Progenitor cell of endocrine pancreas (in vitro differentiated cells): ENCODE results near the gene IFNAR2. TPM values are rescaled to one million over a fixed set of nuclear protein-coding genes. Genes with fewer than 3 reads are reported as not detected.
"Not testable (repeated sequence)": the region's sequence is repeated elsewhere in the genome, so short reads cannot be mapped to it uniquely, and the experiment has no call there.

ENCODE experiments used
- DNase-seq: peaks from one replicate; pipeline ENCODE4 v3.0.0; 2021; ENCODE audit warnings: low spot score; ENCODE audit not compliant: unreplicated experiment
- H3K27ac Mint-ChIP-seq: 2 replicates; pipeline ENCODE4 v1.8.0; 2021; ENCODE audit warnings: mild to moderate bottlenecking, moderate library complexity, mixed read lengths
- H3K27me3 Mint-ChIP-seq: 2 replicates; pipeline ENCODE4 v1.8.0; 2021; ENCODE audit warnings: mixed read lengths
- H3K36me3 Mint-ChIP-seq: 2 replicates; pipeline ENCODE4 v1.8.0; 2022; ENCODE audit warnings: mixed read lengths; ENCODE audit not compliant: insufficient read depth
- H3K4me1 Mint-ChIP-seq: 2 replicates; pipeline ENCODE4 v1.8.0; 2021; ENCODE audit warnings: low read depth, mixed read lengths
- H3K4me3 Mint-ChIP-seq: 2 replicates; pipeline ENCODE4 v1.8.0; 2021; ENCODE audit warnings: low read depth, mild to moderate bottlenecking, moderate library complexity, mixed read lengths
- H3K9me3 Mint-ChIP-seq: 2 replicates; pipeline ENCODE4 v1.8.0; 2021; ENCODE audit warnings: low read depth, mixed read lengths
- CTCF ChIP-seq: fragments of 200-600 bp; sonication (generic); IDR thresholded peaks from one replicate; pipeline ENCODE4 v1.5.0; 2021; ENCODE audit warnings: antibody characterized with exemption, mild to moderate bottlenecking; ENCODE audit not compliant: unreplicated experiment
- total RNA-seq: library from RNA; stranded (reverse); gene quantifications from 2 replicates; pipeline ENCODE4 v1.2.1, GENCODE V29; 2021

Gene IFNAR2
- total RNA-seq, 1 donor from 2014 or later, result 17.4 TPM

- Mint-ChIP-seq H3K4me1 (peaks cover 7% of the 10 kb centered on the region), H3K9me3 (peaks cover 7% of the 10 kb centered on the region), H3K27ac (no peak overlapping the region), H3K27me3 (no peaks in the 10 kb centered on the region), H3K36me3 (peaks cover 29% of the 10 kb centered on the region), H3K4me3 (no peak overlapping the region)
- no peak for TF ChIP-seq CTCF
- no peak for DNase-seq
Measured at GRCh38 chr21:33238565-33239255, 9.0 kb downstream of the IFNAR2 start.

- not testable (repeated sequence) for H3K27ac Mint-ChIP-seq, H3K4me3 Mint-ChIP-seq, H3K27me3 Mint-ChIP-seq, H3K4me1 Mint-ChIP-seq, DNase-seq, H3K9me3 Mint-ChIP-seq
- H3K36me3 Mint-ChIP-seq, result peaks cover 29% of the 10 kb centered on the region
Measured at GRCh38 chr21:33239559-33240127, 9.9 kb downstream of the IFNAR2 start.

- peaks cover 34% of the 10 kb centered on the region for H3K36me3 Mint-ChIP-seq
- no peaks in the 10 kb centered on the region for H3K4me1 Mint-ChIP-seq
- no peak for DNase-seq
- no peak overlapping the region for H3K27ac Mint-ChIP-seq
- no peak overlapping the region for H3K4me3 Mint-ChIP-seq
- no peaks in the 10 kb centered on the region for H3K27me3 Mint-ChIP-seq
- H3K9me3 Mint-ChIP-seq, result peaks cover 7% of the 10 kb centered on the region
- TF ChIP-seq CTCF, result no peak
Measured at GRCh38 chr21:33240404-33240803, 10.7 kb downstream of the IFNAR2 start.

GRCh38 chr21:33241846-33242245 lies 12.1 kb downstream of the IFNAR2 start:
- no peak overlapping the region for H3K4me3 Mint-ChIP-seq
- H3K27me3 Mint-ChIP-seq, result no peaks in the 10 kb centered on the region
- no peak overlapping the region for H3K27ac Mint-ChIP-seq
- no peaks in the 10 kb centered on the region for H3K4me1 Mint-ChIP-seq
- no peak for DNase-seq
- TF ChIP-seq CTCF, result no peak
- peaks cover 36% of the 10 kb centered on the region for H3K36me3 Mint-ChIP-seq
- peaks cover 7% of the 10 kb centered on the region for H3K9me3 Mint-ChIP-seq

GRCh38 chr21:33242846-33243245 lies 13.1 kb downstream of the IFNAR2 start:
- not testable (repeated sequence) for H3K4me1 Mint-ChIP-seq, H3K9me3 Mint-ChIP-seq, H3K27ac Mint-ChIP-seq, H3K4me3 Mint-ChIP-seq, DNase-seq, H3K27me3 Mint-ChIP-seq
- H3K36me3 Mint-ChIP-seq, result peaks cover 39% of the 10 kb centered on the region

- Mint-ChIP-seq H3K4me1 (no peaks in the 10 kb centered on the region), H3K4me3 (no peak overlapping the region), H3K9me3 (no peaks in the 10 kb centered on the region), H3K27ac (no peak overlapping the region), H3K27me3 (no peaks in the 10 kb centered on the region), H3K36me3 (peaks cover 35% of the 10 kb centered on the region)
- no peak for TF ChIP-seq CTCF
- DNase-seq, result no peak
Measured at GRCh38 chr21:33244082-33244778, 14.5 kb downstream of the IFNAR2 start.
